ENCODE results near the gene ASTN2.

DNA sequence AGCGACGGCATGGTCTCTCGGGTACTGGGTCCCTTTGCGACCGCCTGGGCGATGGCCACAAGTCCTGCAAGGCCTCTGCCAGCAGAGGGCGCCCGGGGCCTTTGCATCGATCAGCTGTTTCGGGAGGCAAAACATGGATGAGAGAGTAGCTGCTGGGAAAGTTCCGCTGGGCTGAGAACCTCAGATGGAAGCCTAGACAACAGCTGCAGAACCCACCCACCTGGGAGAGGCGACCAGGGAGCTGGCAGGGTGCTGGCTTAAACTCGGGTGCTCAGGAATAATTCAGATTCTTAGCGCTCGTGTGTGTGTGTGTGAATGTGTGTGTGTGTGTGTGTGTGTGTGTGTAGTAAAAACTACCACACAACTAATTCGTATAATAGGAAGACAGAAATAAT is 677.7 kb downstream of the ASTN2 start:
- TF ChIP-seq, protein P1, sequence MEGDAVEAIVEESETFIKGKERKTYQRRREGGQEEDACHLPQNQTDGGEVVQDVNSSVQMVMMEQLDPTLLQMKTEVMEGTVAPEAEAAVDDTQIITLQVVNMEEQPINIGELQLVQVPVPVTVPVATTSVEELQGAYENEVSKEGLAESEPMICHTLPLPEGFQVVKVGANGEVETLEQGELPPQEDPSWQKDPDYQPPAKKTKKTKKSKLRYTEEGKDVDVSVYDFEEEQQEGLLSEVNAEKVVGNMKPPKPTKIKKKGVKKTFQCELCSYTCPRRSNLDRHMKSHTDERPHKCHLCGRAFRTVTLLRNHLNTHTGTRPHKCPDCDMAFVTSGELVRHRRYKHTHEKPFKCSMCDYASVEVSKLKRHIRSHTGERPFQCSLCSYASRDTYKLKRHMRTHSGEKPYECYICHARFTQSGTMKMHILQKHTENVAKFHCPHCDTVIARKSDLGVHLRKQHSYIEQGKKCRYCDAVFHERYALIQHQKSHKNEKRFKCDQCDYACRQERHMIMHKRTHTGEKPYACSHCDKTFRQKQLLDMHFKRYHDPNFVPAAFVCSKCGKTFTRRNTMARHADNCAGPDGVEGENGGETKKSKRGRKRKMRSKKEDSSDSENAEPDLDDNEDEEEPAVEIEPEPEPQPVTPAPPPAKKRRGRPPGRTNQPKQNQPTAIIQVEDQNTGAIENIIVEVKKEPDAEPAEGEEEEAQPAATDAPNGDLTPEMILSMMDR (IDR thresholded peaks at IDR 0.05; ENCODE audit: insufficient read depth, low read depth, low read length) = peak; percentile 76
- no peak for TF ChIP-seq EZH2 (IDR thresholded peaks at IDR 0.05; ENCODE audit: insufficient read depth, low read length)
